HPDE6-E6E7 (cell line): ENCODE data around the gene ZNF831.

Experiments
- DNase-seq: peaks from one replicate; pipeline ENCODE4 v3.0.0; 2011; ENCODE audit warnings: missing footprints; ENCODE audit errors: extremely low spot score

The ZNF831 gene

GRCh38 chr20:59214606-59215547 lies 51.3 kb downstream of the ZNF831 start:
- no peak for DNase-seq

GRCh38 chr20:59217173-59217572 lies 53.6 kb downstream of the ZNF831 start:
- no peak for DNase-seq

- DNase-seq, result no peak
These were observed 54.2 kb downstream of the ZNF831 start for GRCh38 chr20:59217794-59218280.

GRCh38 chr20:59219211-59219610 lies 55.6 kb downstream of the ZNF831 start:
- DNase-seq, result no peak

- DNase-seq, result no peak
These were observed 56.5 kb downstream of the ZNF831 start for GRCh38 chr20:59220161-59220560.

- no peak for DNase-seq
These were observed 57.6 kb downstream of the ZNF831 start for GRCh38 chr20:59221049-59221706.

GRCh38 chr20:59221707-59222252 lies 58.2 kb downstream of the ZNF831 start:
- DNase-seq, result no peak

- peak; percentile 84 for DNase-seq
These were observed 58.9 kb downstream of the ZNF831 start for GRCh38 chr20:59222253-59223181.

GRCh38 chr20:59223182-59223601 lies 59.6 kb downstream of the ZNF831 start:
- DNase-seq, result no peak

- no peak for DNase-seq
These were observed 60.1 kb downstream of the ZNF831 start for GRCh38 chr20:59223750-59224149.

- no peak for DNase-seq
These were observed 60.6 kb downstream of the ZNF831 start for GRCh38 chr20:59224236-59224635.

- no peak for DNase-seq
These were observed 66.8 kb downstream of the ZNF831 start for GRCh38 chr20:59230385-59230784.

GRCh38 chr20:59231124-59231804 lies 67.6 kb downstream of the ZNF831 start:
- DNase-seq, result no peak

GRCh38 chr20:59232618-59233017 lies 69.0 kb downstream of the ZNF831 start:
- no peak for DNase-seq

GRCh38 chr20:59235226-59235625 lies 71.6 kb downstream of the ZNF831 start:
- no peak for DNase-seq

- DNase-seq, result no peak
These were observed 76.4 kb downstream of the ZNF831 start for GRCh38 chr20:59240006-59240405.

- no peak for DNase-seq
These were observed 79.3 kb downstream of the ZNF831 start for GRCh38 chr20:59242714-59243626.

- no peak for DNase-seq
These were observed 83.2 kb downstream of the ZNF831 start for GRCh38 chr20:59246691-59247400.
